Body of pancreas (tissue), 4 donors: ENCODE data around the gene GLIPR2. TPM values are rescaled to one million over a fixed set of nuclear protein-coding genes. Genes with fewer than 3 reads are reported as not detected.

Source experiments
- ATAC-seq: fragments of 150-250 bp; one replicate; pipeline ENCODE4 v1.9.1; 2016
- DNase-seq, 4 donors: peaks; one replicate each; pipeline ENCODE4 v3.0.0-alpha.2; 2019
- H3K27ac ChIP-seq, 4 donors: fragments of 200-600 bp; sonication (generic); 1 replicate in 3 of 4; 2 replicates in 1 of 4; pipeline versions ENCODE4 v1.5.1 to v1.6.1; 2016 to 2019; ENCODE audit warnings: mild to moderate bottlenecking in 1 of 4, mixed read lengths in 1 of 4, moderate library complexity in 1 of 4
- H3K27me3 ChIP-seq, 2 donors: fragments of 200-600 bp; sonication (generic); one replicate each; pipeline ENCODE4 v1.6.0; 2016; ENCODE audit warnings: mild to moderate bottlenecking in 1 of 2
- H3K36me3 ChIP-seq, 2 donors: fragments of 200-600 bp; sonication (generic); replicated peaks in 1 of 2; 2 replicates each; pipeline ENCODE4 v1.5.1; 2016; ENCODE audit warnings: low read depth in 2 of 2; ENCODE audit not compliant: insufficient read depth in 1 of 2
- H3K4me1 ChIP-seq: fragments of 200-600 bp; sonication (generic); one replicate; pipeline ENCODE4 v1.6.0; 2016
- H3K4me3 ChIP-seq, 2 donors: fragments of 200-600 bp; sonication (generic); 1 replicate in 1 of 2; 2 replicates in 1 of 2; pipeline ENCODE4 v1.5.1; 2016 to 2019
- H3K9me3 ChIP-seq, 3 donors: fragments of 200-600 bp; sonication (generic); 1 replicate in 2 of 3; 2 replicates in 1 of 3; pipeline ENCODE4 v1.5.1; 2016
- CTCF ChIP-seq, 7 experiments: fragments of 450-650 bp in 4 of 7; fragments of 200-600 bp in 3 of 7; sonication (generic) in 3 of 7; IDR thresholded peaks; one replicate each; pipeline ENCODE4 v1.5.1; 2016 to 2019; ENCODE audit warnings: antibody characterized with exemption in 7 of 7
- POLR2A ChIP-seq, 3 donors: fragments of 450-650 bp; IDR thresholded peaks; one replicate each; pipeline ENCODE4 v1.6.1; 2016; ENCODE audit warnings: antibody characterized with exemption in 3 of 3, mild to moderate bottlenecking in 2 of 3
- WGBS, 2 donors: methylation state at CpG; one replicate each; pipeline ENCODE4 v1.1.5; 2017; 5-methylcytosine and 5-hydroxymethylcytosine counted together
- intact Hi-C: fragments of 100-400 bp; cut with DNase I; formaldehyde crosslinking; loops from one replicate; pipeline ENCODE4 v1.15.1; 2023
- total RNA-seq, 2 donors: library from RNA; depleted of rRNA; stranded (reverse); fragments of >200 nt; gene quantifications; one replicate each; pipeline ENCODE4 v1.1.0, GENCODE V29; 2016

GLIPR2 gene
- total RNA-seq, 2 donors from 2014 or later: 1.6 to 4.4 TPM

GRCh38 chr9:36137392-36138004 is 965 bp downstream of the GLIPR2 start:
- WGBS, 2 donors: 37% methylated on average over 8 to 12 of the region's 12 CpGs
- Histone ChIP-seq H3K4me1 (peaks cover 19% of the 10 kb centered on the region), H3K9me3 (no peaks in the 10 kb centered on the region), H3K27ac (no peak overlapping the region), H3K27me3 (no peaks in the 10 kb centered on the region), H3K4me3 (peak overlapping the region in 1 of 2 donors; percentile 44), H3K36me3 (no peaks in the 10 kb centered on the region)
- ATAC-seq (peak; percentile 3), DNase-seq (peak in 1 of 4 donors; percentile 9)
- intact Hi-C loops: no loop called here
- TF ChIP-seq POLR2A (IDR thresholded peaks at IDR 0.05): no peak
- no peak for TF ChIP-seq CTCF (IDR thresholded peaks at IDR 0.05)

GRCh38 chr9:36138496-36138895 is 2.0 kb downstream of the GLIPR2 start:
- H3K9me3 ChIP-seq: no peaks in the 10 kb centered on the region
- no peak for ATAC-seq
- H3K4me3 ChIP-seq: no peak overlapping the region
- intact Hi-C loops: no loop called here
- TF ChIP-seq POLR2A (IDR thresholded peaks at IDR 0.05): no peak
- TF ChIP-seq CTCF (IDR thresholded peaks at IDR 0.05): no peak
- H3K4me1 ChIP-seq: peaks cover 19% of the 10 kb centered on the region
- 82 to 91% methylated on average over 10 of the region's 10 CpGs for WGBS, 2 donors
- DNase-seq: no peak
- no peak overlapping the region for H3K27ac ChIP-seq
- H3K36me3 ChIP-seq: no peaks in the 10 kb centered on the region
- no peaks in the 10 kb centered on the region for H3K27me3 ChIP-seq

GRCh38 chr9:36138901-36139300 is 2.4 kb downstream of the GLIPR2 start:
- Histone ChIP-seq H3K4me1 (peaks cover 19% of the 10 kb centered on the region), H3K9me3 (no peaks in the 10 kb centered on the region), H3K27me3 (no peaks in the 10 kb centered on the region), H3K27ac (no peak overlapping the region), H3K36me3 (no peaks in the 10 kb centered on the region), H3K4me3 (no peak overlapping the region)
- ATAC-seq (no peak), DNase-seq (no peak)
- WGBS, 2 donors: 86 to 92% methylated on average over 5 of the region's 5 CpGs
- intact Hi-C loops: no loop called here
- TF ChIP-seq POLR2A (IDR thresholded peaks at IDR 0.05): no peak
- TF ChIP-seq CTCF (IDR thresholded peaks at IDR 0.05): no peak

- H3K9me3 ChIP-seq: no peaks in the 10 kb centered on the region
- WGBS, 2 donors: 65 to 85% methylated on average over 11 of the region's 11 CpGs
- no peak overlapping the region for H3K4me3 ChIP-seq
- DNase-seq: peak in 1 of 4 donors; percentile 52
- ATAC-seq: no peak
- H3K4me1 ChIP-seq: peaks cover 19% of the 10 kb centered on the region
- TF ChIP-seq CTCF (IDR thresholded peaks at IDR 0.05) (no peak), POLR2A (IDR thresholded peaks at IDR 0.05) (no peak)
- H3K27me3 ChIP-seq: no peaks in the 10 kb centered on the region
- H3K36me3 ChIP-seq: no peaks in the 10 kb centered on the region
- H3K27ac ChIP-seq: peak overlapping the region in 1 of 4 donors; percentile 42
- intact Hi-C loops: no loop called here
These were observed 3.9 kb downstream of the GLIPR2 start for GRCh38 chr9:36140086-36141084.
